OCI-LY1 (cell line): ENCODE measurements around the gene RFX2.

ENCODE experiments used
- EZH2 ChIP-seq: fragments of 200-600 bp; sonication (generic), shearing (Covaris generic); IDR thresholded peaks from 2 replicates; pipeline ENCODE4 v1.8.0; 2017; ENCODE audit warnings: borderline replicate concordance, mixed run types, mild to moderate bottlenecking, antibody characterized with exemption, low read length, moderate library complexity, mixed read lengths
- TF ChIP-seq, protein P1 (sequence below): fragments of 200-600 bp; sonication (generic), shearing (Covaris generic); IDR thresholded peaks from 2 replicates; pipeline ENCODE4 v1.5.1; 2017; ENCODE audit warnings: mild to moderate bottlenecking, antibody characterized with exemption, low read length, moderate library complexity, mixed read lengths

DNA sequence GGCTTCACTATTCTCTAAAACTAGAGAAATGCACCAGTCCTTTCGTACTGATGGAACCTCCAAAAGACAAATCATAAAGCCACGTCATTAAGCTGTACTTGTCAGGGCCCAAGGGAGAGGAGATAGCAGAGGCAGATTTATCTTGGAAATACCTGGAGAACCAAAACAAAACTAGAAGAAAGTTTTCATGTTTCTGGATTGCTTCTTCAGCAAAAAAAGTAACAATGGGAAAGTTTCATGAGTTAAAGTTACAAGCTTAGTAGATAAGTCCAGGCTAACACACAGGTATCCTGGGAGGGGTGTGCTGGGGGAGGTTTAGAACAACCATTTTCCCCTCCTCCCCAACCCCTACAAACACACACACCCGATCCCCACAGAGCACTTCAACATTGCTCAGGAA lies 154.0 kb downstream of the RFX2 start:
- TF ChIP-seq, protein P1, sequence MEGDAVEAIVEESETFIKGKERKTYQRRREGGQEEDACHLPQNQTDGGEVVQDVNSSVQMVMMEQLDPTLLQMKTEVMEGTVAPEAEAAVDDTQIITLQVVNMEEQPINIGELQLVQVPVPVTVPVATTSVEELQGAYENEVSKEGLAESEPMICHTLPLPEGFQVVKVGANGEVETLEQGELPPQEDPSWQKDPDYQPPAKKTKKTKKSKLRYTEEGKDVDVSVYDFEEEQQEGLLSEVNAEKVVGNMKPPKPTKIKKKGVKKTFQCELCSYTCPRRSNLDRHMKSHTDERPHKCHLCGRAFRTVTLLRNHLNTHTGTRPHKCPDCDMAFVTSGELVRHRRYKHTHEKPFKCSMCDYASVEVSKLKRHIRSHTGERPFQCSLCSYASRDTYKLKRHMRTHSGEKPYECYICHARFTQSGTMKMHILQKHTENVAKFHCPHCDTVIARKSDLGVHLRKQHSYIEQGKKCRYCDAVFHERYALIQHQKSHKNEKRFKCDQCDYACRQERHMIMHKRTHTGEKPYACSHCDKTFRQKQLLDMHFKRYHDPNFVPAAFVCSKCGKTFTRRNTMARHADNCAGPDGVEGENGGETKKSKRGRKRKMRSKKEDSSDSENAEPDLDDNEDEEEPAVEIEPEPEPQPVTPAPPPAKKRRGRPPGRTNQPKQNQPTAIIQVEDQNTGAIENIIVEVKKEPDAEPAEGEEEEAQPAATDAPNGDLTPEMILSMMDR: no peak
- TF ChIP-seq EZH2: no peak
